Osteocyte (in vitro differentiated cells): ENCODE results near the gene PCBP1. TPM values are rescaled to one million over a fixed set of nuclear protein-coding genes. Genes with fewer than 3 reads are reported as not detected.

Experiments used
- DNase-seq: peaks from one replicate; pipeline ENCODE4 v3.0.0; 2021; ENCODE audit warnings: mixed read lengths; ENCODE audit not compliant: unreplicated experiment; ENCODE audit errors: extremely low spot score
- H3K27ac Mint-ChIP-seq: one replicate; pipeline ENCODE4 v1.8.0; 2021; ENCODE audit warnings: mild to moderate bottlenecking, mixed read lengths; ENCODE audit not compliant: unreplicated experiment
- H3K27me3 Mint-ChIP-seq: one replicate; pipeline ENCODE4 v1.8.0; 2021; ENCODE audit warnings: mixed read lengths; ENCODE audit not compliant: unreplicated experiment
- H3K36me3 Mint-ChIP-seq: one replicate; pipeline ENCODE4 v1.8.0; 2021; ENCODE audit warnings: mixed read lengths; ENCODE audit not compliant: unreplicated experiment
- H3K4me1 Mint-ChIP-seq: one replicate; pipeline ENCODE4 v1.8.0; 2021; ENCODE audit warnings: mixed read lengths; ENCODE audit not compliant: unreplicated experiment
- H3K4me3 Mint-ChIP-seq: one replicate; pipeline ENCODE4 v1.8.0; 2021; ENCODE audit warnings: mild to moderate bottlenecking, moderate library complexity, mixed read lengths; ENCODE audit not compliant: unreplicated experiment
- H3K9me3 Mint-ChIP-seq: one replicate; pipeline ENCODE4 v1.8.0; 2021; ENCODE audit warnings: mixed read lengths; ENCODE audit not compliant: unreplicated experiment
- CTCF ChIP-seq: fragments of 200-600 bp; sonication (generic); IDR thresholded peaks from 2 replicates; pipeline ENCODE4 v1.5.0; 2021; ENCODE audit warnings: antibody characterized with exemption, mild to moderate bottlenecking, moderate library complexity
- total RNA-seq: library from RNA; stranded (reverse); gene quantifications from 2 replicates; pipeline ENCODE4 v1.2.1, GENCODE V29; 2021

PCBP1 gene
- total RNA-seq, 1 donor from 2014 or later = 261 TPM

GRCh38 chr2:70044290-70045040 lies 42.8 kb upstream of the PCBP1 start:
- Mint-ChIP-seq H3K27ac (no peak overlapping the region), H3K4me3 (no peak overlapping the region), H3K36me3 (peaks cover 10% of the 10 kb centered on the region), H3K9me3 (peaks cover 4% of the 10 kb centered on the region), H3K27me3 (no peaks in the 10 kb centered on the region), H3K4me1 (no peaks in the 10 kb centered on the region)
- no peak for TF ChIP-seq CTCF
- no peak for DNase-seq

GRCh38 chr2:70045405-70045804 lies 41.9 kb upstream of the PCBP1 start:
- H3K4me3 Mint-ChIP-seq = no peak overlapping the region
- H3K9me3 Mint-ChIP-seq = peaks cover 4% of the 10 kb centered on the region
- H3K36me3 Mint-ChIP-seq = peaks cover 14% of the 10 kb centered on the region
- no peak overlapping the region for H3K27ac Mint-ChIP-seq
- no peak for TF ChIP-seq CTCF
- no peak for DNase-seq
- H3K4me1 Mint-ChIP-seq = no peaks in the 10 kb centered on the region
- H3K27me3 Mint-ChIP-seq = no peaks in the 10 kb centered on the region

GRCh38 chr2:70045932-70046331 lies 41.3 kb upstream of the PCBP1 start:
- Mint-ChIP-seq H3K27me3 (no peaks in the 10 kb centered on the region), H3K27ac (no peak overlapping the region), H3K9me3 (peaks cover 4% of the 10 kb centered on the region), H3K4me1 (no peaks in the 10 kb centered on the region), H3K36me3 (peaks cover 16% of the 10 kb centered on the region), H3K4me3 (no peak overlapping the region)
- DNase-seq = no peak
- TF ChIP-seq CTCF = no peak

GRCh38 chr2:70046534-70046933 lies 40.7 kb upstream of the PCBP1 start:
- Mint-ChIP-seq H3K4me3 (no peak overlapping the region), H3K27me3 (no peaks in the 10 kb centered on the region), H3K36me3 (peaks cover 22% of the 10 kb centered on the region), H3K27ac (no peak overlapping the region), H3K9me3 (peaks cover under 1% of the 10 kb centered on the region), H3K4me1 (no peaks in the 10 kb centered on the region)
- no peak for TF ChIP-seq CTCF
- no peak for DNase-seq

- Mint-ChIP-seq H3K4me3 (no peak overlapping the region), H3K36me3 (peaks cover 27% of the 10 kb centered on the region), H3K4me1 (no peaks in the 10 kb centered on the region), H3K27me3 (no peaks in the 10 kb centered on the region), H3K9me3 (no peaks in the 10 kb centered on the region), H3K27ac (peak overlapping the region; percentile 25)
- DNase-seq = no peak
- TF ChIP-seq CTCF = no peak
Observed at GRCh38 chr2:70047451-70047850, 39.8 kb upstream of the PCBP1 start.
